Choroid plexus epithelial cell (primary cell): ENCODE results near the gene ARFGAP1.

Experiments used
- DNase-seq: peaks from one replicate; pipeline ENCODE4 v3.0.0-alpha.2; 2010; ENCODE audit warnings: low read depth
- H3K4me3 ChIP-seq: 2 replicates; pipeline ENCODE4 v1.5.1; 2011; ENCODE audit warnings: low read depth, mild to moderate bottlenecking, control low read depth, low read length, moderate library complexity
- TF ChIP-seq, protein P1 (sequence below): conservative IDR thresholded peaks from 2 replicates; pipeline ENCODE4 v1.5.1; 2011; ENCODE audit warnings: low read depth, mild to moderate bottlenecking, control low read depth, inconsistent platforms, low read length, moderate library complexity

Gene ARFGAP1

DNA sequence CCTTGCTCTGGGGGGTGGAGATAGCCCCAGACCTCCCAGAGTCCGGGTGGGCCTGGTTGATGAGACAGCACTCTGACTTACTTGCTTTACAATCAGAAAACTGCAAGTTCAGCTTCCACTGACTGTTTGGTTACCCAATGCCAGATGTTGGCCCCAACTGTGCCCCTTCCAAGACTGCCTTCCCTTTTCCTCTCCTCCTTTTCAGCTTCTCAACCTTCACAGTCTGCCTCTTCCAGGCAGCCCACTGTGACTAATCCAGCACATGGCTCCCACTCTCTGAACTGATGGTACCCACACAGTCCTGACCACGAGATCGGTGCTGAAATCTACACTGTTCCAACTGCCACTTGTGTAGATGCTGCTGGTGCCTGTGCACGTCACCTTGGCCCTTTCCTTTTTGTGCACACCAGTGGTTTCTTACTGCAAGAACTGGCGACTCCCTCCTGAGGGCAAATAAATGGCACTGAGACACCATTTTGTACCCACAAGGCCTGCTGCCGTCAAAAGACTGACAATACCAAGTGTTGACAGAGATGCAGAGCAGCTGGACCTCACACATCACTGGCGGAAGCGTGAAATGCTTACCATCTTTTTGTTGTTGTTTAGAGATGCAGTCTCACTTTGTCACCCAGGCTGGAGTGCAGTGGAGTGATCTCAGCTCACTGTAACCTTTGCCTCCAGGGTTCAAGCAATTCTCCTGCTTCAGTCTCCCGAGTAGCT lies 1.8 kb upstream of the ARFGAP1 start:
- H3K4me3 ChIP-seq = no peak overlapping the region
- DNase-seq = no peak
- TF ChIP-seq, protein P1, sequence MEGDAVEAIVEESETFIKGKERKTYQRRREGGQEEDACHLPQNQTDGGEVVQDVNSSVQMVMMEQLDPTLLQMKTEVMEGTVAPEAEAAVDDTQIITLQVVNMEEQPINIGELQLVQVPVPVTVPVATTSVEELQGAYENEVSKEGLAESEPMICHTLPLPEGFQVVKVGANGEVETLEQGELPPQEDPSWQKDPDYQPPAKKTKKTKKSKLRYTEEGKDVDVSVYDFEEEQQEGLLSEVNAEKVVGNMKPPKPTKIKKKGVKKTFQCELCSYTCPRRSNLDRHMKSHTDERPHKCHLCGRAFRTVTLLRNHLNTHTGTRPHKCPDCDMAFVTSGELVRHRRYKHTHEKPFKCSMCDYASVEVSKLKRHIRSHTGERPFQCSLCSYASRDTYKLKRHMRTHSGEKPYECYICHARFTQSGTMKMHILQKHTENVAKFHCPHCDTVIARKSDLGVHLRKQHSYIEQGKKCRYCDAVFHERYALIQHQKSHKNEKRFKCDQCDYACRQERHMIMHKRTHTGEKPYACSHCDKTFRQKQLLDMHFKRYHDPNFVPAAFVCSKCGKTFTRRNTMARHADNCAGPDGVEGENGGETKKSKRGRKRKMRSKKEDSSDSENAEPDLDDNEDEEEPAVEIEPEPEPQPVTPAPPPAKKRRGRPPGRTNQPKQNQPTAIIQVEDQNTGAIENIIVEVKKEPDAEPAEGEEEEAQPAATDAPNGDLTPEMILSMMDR = no peak

DNA sequence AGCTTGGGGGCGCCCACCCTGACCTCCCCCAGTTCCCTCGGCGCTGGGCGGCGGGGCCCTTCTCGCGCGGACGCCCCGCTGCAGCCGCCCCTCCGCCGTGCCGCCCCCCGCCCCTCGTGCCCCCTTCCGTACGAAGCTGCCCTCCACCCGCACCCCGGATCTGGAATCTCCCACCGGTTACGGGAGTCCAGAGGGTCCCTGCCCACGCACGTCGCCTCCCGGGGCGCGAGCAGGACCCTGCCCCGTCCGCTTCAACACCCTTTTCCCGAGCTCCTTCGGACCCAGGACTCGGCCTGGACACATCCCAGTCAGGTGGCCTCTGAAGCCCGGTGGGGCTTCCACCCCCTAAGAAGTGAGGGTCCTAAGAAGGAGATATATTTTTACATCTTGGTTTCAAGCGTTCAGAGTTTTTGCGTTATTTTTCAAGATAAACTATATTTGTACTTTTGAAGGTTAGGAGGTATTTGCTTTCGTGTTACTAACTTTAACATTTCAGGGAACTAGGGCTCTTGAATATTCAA lies 506 bp downstream of the ARFGAP1 start:
- peak overlapping the region; percentile 91 for H3K4me3 ChIP-seq
- TF ChIP-seq, protein P1 = no peak
- DNase-seq = no peak

DNA sequence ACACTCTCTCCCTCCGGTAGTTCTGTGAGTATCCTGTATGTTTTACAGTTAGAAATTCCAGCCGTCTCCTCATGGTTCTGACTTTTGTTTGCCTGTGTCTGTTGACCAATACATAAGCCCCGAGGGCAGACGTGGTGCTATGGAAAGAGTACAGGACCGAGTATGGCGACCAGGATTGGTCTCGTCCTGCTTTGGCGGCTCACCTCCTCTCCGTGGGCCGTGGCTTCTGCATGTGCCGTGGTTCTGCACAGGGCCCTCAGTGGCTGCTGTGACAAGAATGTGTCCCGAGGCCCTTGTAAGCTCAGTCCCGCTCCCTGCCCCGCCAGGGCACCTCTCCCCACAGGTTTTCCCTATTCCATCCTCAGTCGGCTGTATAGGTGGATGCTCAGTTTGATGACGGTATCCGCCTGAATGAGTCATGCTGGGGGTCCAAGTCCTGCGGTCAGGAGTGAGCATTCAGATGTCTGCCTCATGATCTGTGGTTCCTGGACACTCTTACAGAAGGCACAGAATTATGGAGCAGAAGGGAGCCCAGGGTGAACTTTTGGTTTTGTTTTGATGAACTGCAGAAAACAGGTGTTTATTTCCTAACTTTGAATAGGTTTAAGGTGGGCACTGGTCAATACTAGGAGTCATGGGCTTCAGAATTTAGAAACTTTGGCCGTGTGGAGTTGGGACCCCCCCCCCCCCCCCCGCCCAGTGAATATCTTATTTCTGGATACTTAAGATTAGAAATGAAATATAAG lies 1.2 kb downstream of the ARFGAP1 start:
- peak overlapping the region; percentile 91 for H3K4me3 ChIP-seq
- TF ChIP-seq, protein P1 = no peak
- peak; percentile 86 for DNase-seq

DNA sequence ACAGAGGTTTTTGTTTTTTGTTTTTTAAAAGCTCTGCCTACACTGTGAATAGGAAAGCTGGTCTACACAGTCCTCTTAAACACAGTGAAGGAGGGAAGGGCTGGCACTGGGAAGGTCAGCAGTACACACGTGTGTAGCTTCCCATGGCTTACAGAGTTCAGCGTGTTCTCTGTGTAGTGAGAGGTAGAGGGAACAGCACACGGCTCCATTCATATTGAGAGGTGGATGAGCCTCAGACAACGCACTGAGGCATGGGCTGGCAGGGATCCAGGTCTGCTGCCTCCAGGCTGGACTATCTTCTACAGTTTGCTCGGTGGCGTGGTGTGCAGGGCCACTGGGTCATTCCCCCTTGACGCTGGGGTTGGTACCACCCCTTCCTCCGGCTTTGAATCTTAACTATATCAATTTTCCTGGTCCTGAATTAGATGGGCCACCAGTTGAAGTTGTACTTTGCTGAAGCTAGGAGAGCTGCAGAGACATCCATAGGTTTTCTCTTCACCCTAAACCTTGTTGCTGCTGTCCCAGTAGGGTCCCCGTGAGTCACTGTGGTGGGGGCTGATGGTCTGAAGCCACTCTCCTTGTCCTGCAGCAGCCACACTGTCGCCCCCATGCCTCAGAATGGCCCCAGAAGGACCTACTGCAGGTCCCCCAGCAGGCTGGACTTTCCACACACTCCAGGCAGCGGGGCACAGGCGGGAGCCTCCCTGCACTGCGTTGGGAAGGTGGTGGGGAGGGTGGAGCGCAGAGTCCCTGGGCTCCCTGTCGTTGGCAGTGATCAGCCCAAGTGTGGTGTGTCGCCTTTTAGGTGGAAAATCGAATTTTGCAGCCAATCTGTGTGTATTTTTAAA lies 2.0 kb downstream of the ARFGAP1 start:
- peak; percentile 42 for DNase-seq
- peak overlapping the region; percentile 19 for H3K4me3 ChIP-seq
- TF ChIP-seq, protein P1 = no peak

DNA sequence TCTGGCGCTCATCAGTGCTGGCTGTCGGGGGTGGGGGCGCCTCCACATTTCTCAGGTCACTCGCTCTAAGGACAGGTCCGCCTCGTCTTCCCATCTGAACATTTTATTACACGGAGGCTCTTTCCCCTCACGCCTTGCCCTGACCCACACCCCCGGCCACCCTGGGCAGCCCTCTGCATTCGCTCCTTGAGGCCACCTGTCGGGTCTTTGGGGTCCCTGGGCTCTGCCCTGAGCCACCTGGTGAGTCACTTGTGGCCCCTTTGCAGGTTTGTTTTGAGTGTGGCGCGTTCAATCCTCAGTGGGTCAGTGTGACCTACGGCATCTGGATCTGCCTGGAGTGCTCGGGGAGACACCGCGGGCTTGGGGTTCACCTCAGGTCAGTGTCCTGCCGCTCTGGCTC lies 3.2 kb downstream of the ARFGAP1 start:
- H3K4me3 ChIP-seq = no peak overlapping the region
- TF ChIP-seq, protein P1 = no peak
- DNase-seq = no peak

DNA sequence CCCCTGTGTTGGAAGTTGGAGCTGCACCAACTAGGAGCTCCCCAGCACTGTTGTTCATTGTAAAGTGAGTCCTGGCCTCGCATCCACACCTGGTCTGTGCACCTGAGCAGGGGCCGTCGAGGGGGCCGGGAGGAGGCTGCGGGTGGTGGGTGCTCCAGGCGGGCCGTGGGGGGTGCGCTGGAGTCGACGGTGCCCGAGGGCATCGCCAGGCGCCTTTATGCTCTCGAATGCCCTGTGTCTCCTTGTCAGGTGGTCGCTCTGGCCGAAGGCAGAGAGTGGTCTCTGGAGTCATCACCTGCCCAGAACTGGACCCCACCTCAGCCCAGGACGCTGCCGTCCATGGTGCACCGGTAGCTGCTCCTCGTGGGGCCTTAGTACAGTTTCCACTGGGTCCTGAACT lies 4.3 kb downstream of the ARFGAP1 start:
- no peak for DNase-seq
- TF ChIP-seq, protein P1 = no peak
- no peak overlapping the region for H3K4me3 ChIP-seq
